22Rv1 (cell line): ENCODE data around the gene PLSCR5.
A peak's percentile ranks its signal among the peaks of the same experiment; 100 is the strongest.

Experiments used
- H3K27ac ChIP-seq: fragments of 450-650 bp; 2 replicates; pipeline ENCODE4 v1.5.1; 2017
- CTCF ChIP-seq: fragments of 450-650 bp; IDR thresholded peaks from 2 replicates; pipeline ENCODE4 v1.5.1; 2017; ENCODE audit warnings: mild to moderate bottlenecking
- ZFX ChIP-seq: fragments of 450-650 bp; IDR thresholded peaks from 2 replicates; pipeline ENCODE4 v1.6.1; 2017; ENCODE audit warnings: antibody characterized with exemption, borderline replicate concordance

The PLSCR5 gene

GRCh38 chr3:146638718-146639117 lies 33.6 kb upstream of the PLSCR5 start:
- TF ChIP-seq ZFX (no peak), CTCF (peak; percentile 64)
- no peak overlapping the region for H3K27ac ChIP-seq

- TF ChIP-seq ZFX (no peak), CTCF (no peak)
These were observed 32.7 kb upstream of the PLSCR5 start for GRCh38 chr3:146637871-146638270.

GRCh38 chr3:146636881-146637280 lies 31.7 kb upstream of the PLSCR5 start:
- H3K27ac ChIP-seq: no peak overlapping the region
- TF ChIP-seq ZFX (no peak), CTCF (no peak)

More at GRCh38 chr3:146637871-146638270, 32.7 kb upstream of the PLSCR5 start:
- H3K27ac ChIP-seq: no peak overlapping the region

GRCh38 chr3:146634346-146634745 lies 29.2 kb upstream of the PLSCR5 start:
- no peak for TF ChIP-seq CTCF
- no peak for TF ChIP-seq ZFX
- no peak overlapping the region for H3K27ac ChIP-seq

- TF ChIP-seq ZFX: no peak
- TF ChIP-seq CTCF: no peak
- H3K27ac ChIP-seq: no peak overlapping the region
These were observed 23.5 kb upstream of the PLSCR5 start for GRCh38 chr3:146628671-146629070.

GRCh38 chr3:146626403-146627122 lies 21.4 kb upstream of the PLSCR5 start:
- no peak overlapping the region for H3K27ac ChIP-seq
- TF ChIP-seq ZFX (no peak), CTCF (no peak)

- H3K27ac ChIP-seq: no peak overlapping the region
- TF ChIP-seq CTCF (no peak), ZFX (no peak)
These were observed 20.1 kb upstream of the PLSCR5 start for GRCh38 chr3:146625186-146625775.
